HEK293 (cell line): ENCODE measurements around the gene ECI1.

Experiments
- GLIS1 ChIP-seq: fragments of 450-650 bp; formaldehyde crosslinking; IDR thresholded peaks from 2 replicates; pipeline ENCODE4 v1.5.1; 2016; ENCODE audit warnings: missing biosample characterization, missing genetic modification characterization
- KLF10 ChIP-seq: fragments of 450-650 bp; IDR thresholded peaks from 2 replicates; pipeline ENCODE4 v1.5.1; 2018; ENCODE audit warnings: missing biosample characterization, mild to moderate bottlenecking, missing genetic modification characterization
- KLF7 ChIP-seq: fragments of 450-650 bp; formaldehyde crosslinking; IDR thresholded peaks from 2 replicates; pipeline ENCODE4 v1.5.1; 2016; ENCODE audit warnings: missing biosample characterization, missing genetic modification characterization, borderline replicate concordance
- MEIS1 ChIP-seq: sonication (generic); formaldehyde crosslinking; IDR thresholded peaks from 2 replicates; pipeline ENCODE4 v1.8.1; 2022; ENCODE audit warnings: missing genetic modification reagents, mild to moderate bottlenecking, borderline replicate concordance
- MZF1 ChIP-seq: fragments of 450-650 bp; formaldehyde crosslinking; IDR thresholded peaks from 2 replicates; pipeline ENCODE4 v1.5.1; 2017; ENCODE audit warnings: missing biosample characterization, missing genetic modification characterization, borderline replicate concordance
- PRDM4 ChIP-seq: fragments of 450-650 bp; formaldehyde crosslinking; IDR thresholded peaks from 2 replicates; pipeline ENCODE4 v1.5.1; 2017; ENCODE audit warnings: missing biosample characterization, missing genetic modification characterization
- RBAK ChIP-seq: fragments of 450-650 bp; formaldehyde crosslinking; IDR thresholded peaks from 2 replicates; pipeline ENCODE4 v1.5.1; 2016; ENCODE audit warnings: missing biosample characterization, missing genetic modification characterization
- TCF7L2 ChIP-seq: IDR thresholded peaks from 2 replicates; pipeline ENCODE4 v1.6.1; 2011; ENCODE audit warnings: low read depth, mild to moderate bottlenecking, inconsistent platforms, low read length, moderate library complexity, borderline replicate concordance
- ZBTB26 ChIP-seq: fragments of 450-650 bp; formaldehyde crosslinking; optimal IDR thresholded peaks from 2 replicates; pipeline ENCODE3; 2016; ENCODE audit warnings: missing biosample characterization, mild to moderate bottlenecking, missing genetic modification characterization
- ZFP3 ChIP-seq: fragments of 450-650 bp; formaldehyde crosslinking; IDR thresholded peaks from 2 replicates; pipeline ENCODE4 v1.5.1; 2016; ENCODE audit warnings: low read depth, missing biosample characterization, missing genetic modification characterization
- ZNF121 ChIP-seq: fragments of 450-650 bp; formaldehyde crosslinking; IDR thresholded peaks from 2 replicates; pipeline ENCODE4 v1.5.1; 2016; ENCODE audit warnings: missing biosample characterization, missing genetic modification characterization
- ZNF169 ChIP-seq: fragments of 450-650 bp; formaldehyde crosslinking; IDR thresholded peaks from 2 replicates; pipeline ENCODE4 v1.5.1; 2016; ENCODE audit warnings: missing biosample characterization, missing genetic modification characterization
- ZNF239 ChIP-seq: fragments of 450-650 bp; formaldehyde crosslinking; IDR thresholded peaks from 2 replicates; pipeline ENCODE4 v1.5.1; 2016; ENCODE audit warnings: missing biosample characterization, missing genetic modification characterization
- ZNF280C ChIP-seq: fragments of 450-650 bp; formaldehyde crosslinking; IDR thresholded peaks from 2 replicates; pipeline ENCODE4 v1.5.1; 2016; ENCODE audit warnings: missing biosample characterization, missing genetic modification characterization
- ZNF354C ChIP-seq: fragments of 450-650 bp; formaldehyde crosslinking; IDR thresholded peaks from 2 replicates; pipeline ENCODE4 v1.5.1; 2016; ENCODE audit warnings: missing biosample characterization, missing genetic modification characterization, low read depth, borderline replicate concordance
- ZNF433 ChIP-seq: fragments of 450-650 bp; formaldehyde crosslinking; IDR thresholded peaks from 2 replicates; pipeline ENCODE4 v1.5.1; 2016; ENCODE audit warnings: missing biosample characterization, missing genetic modification characterization, low read depth
- ZNF449 ChIP-seq: fragments of 450-650 bp; formaldehyde crosslinking; IDR thresholded peaks from 2 replicates; pipeline ENCODE4 v1.5.1; 2017; ENCODE audit warnings: missing biosample characterization, mild to moderate bottlenecking, missing genetic modification characterization, moderate library complexity
- ZNF473 ChIP-seq: fragments of 450-650 bp; formaldehyde crosslinking; IDR thresholded peaks from 2 replicates; pipeline ENCODE4 v1.5.1; 2017; ENCODE audit warnings: missing biosample characterization, missing genetic modification characterization
- ZNF510 ChIP-seq: fragments of 450-650 bp; formaldehyde crosslinking; IDR thresholded peaks from 2 replicates; pipeline ENCODE4 v1.5.1; 2018; ENCODE audit warnings: mild to moderate bottlenecking, missing genetic modification characterization, missing biosample characterization; ENCODE audit not compliant: insufficient replicate concordance
- ZNF518A ChIP-seq: fragments of 450-650 bp; formaldehyde crosslinking; conservative IDR thresholded peaks from 2 replicates; pipeline ENCODE4 v1.5.1; 2016; ENCODE audit warnings: low read depth, missing biosample characterization, missing genetic modification characterization
- ZNF529 ChIP-seq: fragments of 450-650 bp; formaldehyde crosslinking; IDR thresholded peaks from 2 replicates; pipeline ENCODE4 v1.5.1; 2017; ENCODE audit warnings: missing genetic modification characterization, missing biosample characterization; ENCODE audit not compliant: insufficient replicate concordance
- ZNF561 ChIP-seq: fragments of 450-650 bp; IDR thresholded peaks from 2 replicates; pipeline ENCODE4 v1.5.1; 2018; ENCODE audit warnings: missing biosample characterization, missing genetic modification characterization, borderline replicate concordance
- ZNF600 ChIP-seq: fragments of 450-650 bp; formaldehyde crosslinking; IDR thresholded peaks from 2 replicates; pipeline ENCODE4 v1.5.1; 2016; ENCODE audit warnings: missing biosample characterization, missing genetic modification characterization
- ZNF654 ChIP-seq: fragments of 450-650 bp; formaldehyde crosslinking; IDR thresholded peaks from 2 replicates; pipeline ENCODE4 v1.5.1; 2016; ENCODE audit warnings: low read depth, missing biosample characterization, missing genetic modification characterization
- ZNF707 ChIP-seq: fragments of 450-650 bp; formaldehyde crosslinking; IDR thresholded peaks from 2 replicates; pipeline ENCODE4 v1.5.1; 2016; ENCODE audit warnings: missing biosample characterization, missing genetic modification characterization
- ZNF747 ChIP-seq: fragments of 450-650 bp; formaldehyde crosslinking; IDR thresholded peaks from 2 replicates; pipeline ENCODE4 v1.5.1; 2016; ENCODE audit warnings: missing biosample characterization, missing genetic modification characterization
- ZNF830 ChIP-seq: fragments of 450-650 bp; IDR thresholded peaks from 2 replicates; pipeline ENCODE4 v1.5.0; 2018; ENCODE audit warnings: missing biosample characterization, missing genetic modification characterization, low read depth, mild to moderate bottlenecking, moderate library complexity
- ZNF837 ChIP-seq: fragments of 450-650 bp; formaldehyde crosslinking; IDR thresholded peaks from 2 replicates; pipeline ENCODE4 v1.5.1; 2016; ENCODE audit warnings: missing biosample characterization, missing genetic modification characterization

Gene ECI1

GRCh38 chr16:2250652-2251295 lies 613 bp downstream of the ECI1 start (continued):
- TF ChIP-seq ZBTB26 (tag by site-specific recombination): no peak
- TF ChIP-seq RBAK (tag by site-specific recombination): no peak
- TF ChIP-seq ZNF707 (tag by site-specific recombination): no peak
- TF ChIP-seq ZNF169 (tag by site-specific recombination): no peak
- no peak for TF ChIP-seq MEIS1 (CRISPR knock-in tag)
- TF ChIP-seq MZF1 (tag by site-specific recombination): no peak
- no peak for TF ChIP-seq ZNF747
- TF ChIP-seq ZNF354C (tag by site-specific recombination): no peak
- no peak for TF ChIP-seq PRDM4 (tag by site-specific recombination)
- TF ChIP-seq ZNF654 (tag by site-specific recombination): no peak
- peak; percentile 79 for TF ChIP-seq ZNF121 (tag by site-specific recombination)
- TF ChIP-seq TCF7L2: no peak
- TF ChIP-seq ZNF830 (tag by site-specific recombination): no peak
- no peak for TF ChIP-seq ZNF510 (tag by site-specific recombination)
- TF ChIP-seq KLF10: no peak
- TF ChIP-seq ZNF449 (tag by site-specific recombination): no peak
- TF ChIP-seq ZFP3 (tag by site-specific recombination): no peak
- TF ChIP-seq ZNF239 (tag by site-specific recombination): no peak
- TF ChIP-seq KLF7 (tag by site-specific recombination): peak; percentile 76; the same call in 1 of the 2 replicates
- TF ChIP-seq ZNF280C (tag by site-specific recombination): no peak
- TF ChIP-seq ZNF473 (tag by site-specific recombination): no peak
- no peak for TF ChIP-seq ZNF529
- TF ChIP-seq ZNF518A (tag by site-specific recombination): no peak
- TF ChIP-seq ZNF600 (tag by site-specific recombination): no peak
- TF ChIP-seq ZNF561: no peak
- no peak for TF ChIP-seq ZNF433 (tag by site-specific recombination)
- no peak for TF ChIP-seq ZNF837 (tag by site-specific recombination)
- TF ChIP-seq GLIS1 (tag by site-specific recombination): no peak
